DOHH2 (cell line): Measurements from ENCODE around the gene LRRC30.

Experiments
- H3F3A ChIP-seq: fragments of 200-600 bp; sonication (generic), shearing (Covaris generic); 2 replicates; pipeline ENCODE4 v1.6.0; 2016; ENCODE audit warnings: antibody characterized with exemption, mild to moderate bottlenecking; ENCODE audit not compliant: control insufficient read depth, insufficient read depth
- H3K27ac ChIP-seq: fragments of 200-600 bp; sonication (generic); 2 replicates; pipeline ENCODE4 v1.5.1; 2014; ENCODE audit warnings: low read depth, mild to moderate bottlenecking, low read length, moderate library complexity
- H3K27me3 ChIP-seq: fragments of 200-600 bp; sonication (generic); 2 replicates; pipeline ENCODE4 v1.6.1; 2014; ENCODE audit warnings: mild to moderate bottlenecking, low read length, mixed read lengths; ENCODE audit not compliant: control insufficient read depth
- H3K36me3 ChIP-seq: fragments of 200-600 bp; sonication (generic); 2 replicates; pipeline ENCODE4 v1.6.1; 2014; ENCODE audit warnings: mild to moderate bottlenecking, low read length, moderate library complexity, mixed read lengths; ENCODE audit not compliant: control insufficient read depth
- H3K4me1 ChIP-seq: fragments of 200-600 bp; sonication (generic); 2 replicates; pipeline ENCODE4 v1.6.1; 2014; ENCODE audit warnings: mild to moderate bottlenecking, low read length, mixed read lengths; ENCODE audit not compliant: control insufficient read depth
- H3K4me2 ChIP-seq: fragments of 200-600 bp; sonication (generic); 2 replicates; pipeline ENCODE4 v1.6.0; 2014; ENCODE audit warnings: mild to moderate bottlenecking, low read length, moderate library complexity
- H3K4me3 ChIP-seq: fragments of 200-600 bp; sonication (generic); 2 replicates; pipeline ENCODE4 v1.5.1; 2014; ENCODE audit warnings: mild to moderate bottlenecking, low read length, mixed read lengths
- H3K79me2 ChIP-seq: fragments of 200-600 bp; sonication (generic); 2 replicates; pipeline ENCODE4 v1.6.1; 2014; ENCODE audit warnings: mild to moderate bottlenecking, low read length, mixed read lengths; ENCODE audit not compliant: control insufficient read depth
- H3K9me2 ChIP-seq: fragments of 200-600 bp; sonication (generic); replicated peaks from 2 replicates; pipeline ENCODE4 v1.6.1; 2014; ENCODE audit warnings: mild to moderate bottlenecking, low read length, mixed read lengths; ENCODE audit not compliant: control insufficient read depth
- H3K9me3 ChIP-seq: fragments of 200-600 bp; sonication (generic); 2 replicates; pipeline ENCODE4 v1.6.1; 2014; ENCODE audit warnings: antibody characterized with exemption, low read length, mixed read lengths; ENCODE audit not compliant: control insufficient read depth, insufficient read depth
- H4K20me1 ChIP-seq: fragments of 200-600 bp; sonication (generic); 2 replicates; pipeline ENCODE4 v1.6.0; 2014; ENCODE audit warnings: low read depth, mild to moderate bottlenecking, antibody characterized with exemption, low read length, moderate library complexity; ENCODE audit not compliant: control insufficient read depth, insufficient read depth
- CTCF ChIP-seq: fragments of 200-600 bp; sonication (generic); IDR thresholded peaks from one replicate; pipeline ENCODE4 v1.5.1; 2014; ENCODE audit warnings: antibody characterized with exemption, mild to moderate bottlenecking, low read depth, low read length; ENCODE audit not compliant: poor library complexity, severe bottlenecking
- EZH2phosphoT487 ChIP-seq: fragments of 200-600 bp; sonication (generic); IDR thresholded peaks from 2 replicates; pipeline ENCODE4 v1.6.1; 2017; ENCODE audit warnings: borderline replicate concordance, mild to moderate bottlenecking, antibody characterized with exemption, low read length, moderate library complexity, mixed read lengths

Gene LRRC30

GRCh38 chr18:7205346-7205745 is 25.5 kb upstream of the LRRC30 start:
- Histone ChIP-seq H3F3A (no peaks in the 10 kb centered on the region), H3K27ac (no peak overlapping the region), H3K9me2 (no peaks in the 10 kb centered on the region), H3K9me3 (peaks cover 2% of the 10 kb centered on the region; the same call in 1 of the 2 replicates), H3K36me3 (no peaks in the 10 kb centered on the region), H3K4me3 (no peak overlapping the region), H4K20me1 (no peaks in the 10 kb centered on the region), H3K79me2 (no peaks in the 10 kb centered on the region), H3K4me2 (no peak overlapping the region), H3K4me1 (no peaks in the 10 kb centered on the region), H3K27me3 (no peaks in the 10 kb centered on the region)
- TF ChIP-seq EZH2phosphoT487 (no peak), CTCF (no peak)

- H3K79me2 ChIP-seq = no peaks in the 10 kb centered on the region
- H3K4me1 ChIP-seq = no peaks in the 10 kb centered on the region
- no peaks in the 10 kb centered on the region for H3K36me3 ChIP-seq
- H3F3A ChIP-seq = no peaks in the 10 kb centered on the region
- no peaks in the 10 kb centered on the region for H4K20me1 ChIP-seq
- no peak overlapping the region for H3K27ac ChIP-seq
- no peaks in the 10 kb centered on the region for H3K9me2 ChIP-seq
- H3K27me3 ChIP-seq = no peaks in the 10 kb centered on the region
- peaks cover 4% of the 10 kb centered on the region; the same call in 1 of the 2 replicates for H3K9me3 ChIP-seq
- no peak overlapping the region for H3K4me2 ChIP-seq
- TF ChIP-seq CTCF = no peak
- no peak for TF ChIP-seq EZH2phosphoT487
- H3K4me3 ChIP-seq = no peak overlapping the region
Observed at GRCh38 chr18:7206217-7206616, 24.7 kb upstream of the LRRC30 start.

GRCh38 chr18:7207366-7207915 is 23.4 kb upstream of the LRRC30 start:
- TF ChIP-seq CTCF (no peak), EZH2phosphoT487 (no peak)
- Histone ChIP-seq H3K4me2 (no peak overlapping the region), H3K4me3 (no peak overlapping the region)

More at GRCh38 chr18:7207366-7207915, 23.4 kb upstream of the LRRC30 start:
- peaks cover 4% of the 10 kb centered on the region; the same call in 1 of the 2 replicates for H3K9me3 ChIP-seq
- no peaks in the 10 kb centered on the region for H4K20me1 ChIP-seq
- H3K4me1 ChIP-seq = no peaks in the 10 kb centered on the region
- no peaks in the 10 kb centered on the region for H3K27me3 ChIP-seq
- H3F3A ChIP-seq = no peaks in the 10 kb centered on the region
- H3K9me2 ChIP-seq = no peaks in the 10 kb centered on the region
- H3K36me3 ChIP-seq = no peaks in the 10 kb centered on the region
- H3K27ac ChIP-seq = no peak overlapping the region
- H3K79me2 ChIP-seq = no peaks in the 10 kb centered on the region
